Erythroblast (primary cell): ENCODE results near the gene CPSF6.

Source experiments
- GATA1 ChIP-seq: IDR thresholded peaks from 2 replicates; pipeline ENCODE4 v1.6.1; 2011; ENCODE audit warnings: low read depth, mild to moderate bottlenecking, control low read depth, low read length, moderate library complexity
- POLR2A ChIP-seq: IDR thresholded peaks from 2 replicates; pipeline ENCODE4 v1.6.1; 2011; ENCODE audit warnings: mild to moderate bottlenecking, low read length

DNA sequence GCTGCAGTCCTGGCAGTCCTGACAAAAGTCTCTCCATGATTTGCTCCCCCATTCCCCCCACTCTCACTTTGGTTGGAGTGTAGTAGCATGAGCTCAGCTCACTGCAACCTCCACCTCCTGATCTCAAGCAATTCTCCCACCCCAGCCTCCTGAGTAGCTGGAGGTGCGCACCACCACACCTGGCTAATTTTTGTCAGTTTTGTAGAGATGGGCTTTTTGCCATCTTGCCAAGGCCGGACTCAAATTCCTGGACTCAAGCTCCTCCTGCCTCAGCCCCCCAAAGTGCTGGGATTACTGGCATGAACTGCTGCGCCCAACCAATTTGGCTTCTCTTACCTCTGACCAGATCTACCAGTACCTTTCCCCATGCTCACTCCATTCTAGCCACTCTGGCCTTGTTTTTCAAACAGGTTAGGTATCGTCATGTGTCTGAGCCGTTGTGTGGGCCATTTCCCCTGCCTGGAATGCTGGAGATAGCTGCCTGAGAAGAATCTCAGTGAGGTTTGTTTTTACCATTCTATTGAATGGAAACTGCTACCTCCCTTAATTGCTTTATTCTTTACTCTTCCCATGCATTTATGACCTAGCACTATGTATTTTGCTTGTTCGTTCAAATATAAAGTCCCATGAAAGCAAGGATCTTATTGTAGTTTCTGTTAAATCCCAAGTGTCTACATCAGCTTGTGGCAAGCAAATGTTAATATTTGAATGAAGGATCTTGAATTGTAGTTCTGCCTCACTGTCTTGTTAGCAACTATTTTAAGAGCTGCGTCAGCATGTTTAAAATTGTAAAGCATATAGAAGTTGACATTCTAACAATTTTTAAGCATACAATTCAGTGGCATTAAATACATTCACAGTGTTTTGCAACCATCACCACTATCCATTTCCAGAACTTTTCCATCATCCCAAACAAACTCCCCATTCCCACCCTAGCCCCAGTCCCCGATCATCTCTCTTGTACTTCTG lies 39.7 kb downstream of the CPSF6 start:
- no peak for TF ChIP-seq POLR2A
- TF ChIP-seq GATA1, result no peak
